CD4-positive, alpha-beta T cell treated with Interleukin-6 for 4 hours (primary cell): Measurements from ENCODE around the gene CCNY.
"Not testable (repeated sequence)": the region's sequence is repeated elsewhere in the genome, so short reads cannot be mapped to it uniquely, and the experiment has no call there.

Experiments used
- DNase-seq: peaks from one replicate; pipeline ENCODE4 v3.0.0-alpha.2; 2020; ENCODE audit warnings: mixed read lengths

CCNY gene

DNA sequence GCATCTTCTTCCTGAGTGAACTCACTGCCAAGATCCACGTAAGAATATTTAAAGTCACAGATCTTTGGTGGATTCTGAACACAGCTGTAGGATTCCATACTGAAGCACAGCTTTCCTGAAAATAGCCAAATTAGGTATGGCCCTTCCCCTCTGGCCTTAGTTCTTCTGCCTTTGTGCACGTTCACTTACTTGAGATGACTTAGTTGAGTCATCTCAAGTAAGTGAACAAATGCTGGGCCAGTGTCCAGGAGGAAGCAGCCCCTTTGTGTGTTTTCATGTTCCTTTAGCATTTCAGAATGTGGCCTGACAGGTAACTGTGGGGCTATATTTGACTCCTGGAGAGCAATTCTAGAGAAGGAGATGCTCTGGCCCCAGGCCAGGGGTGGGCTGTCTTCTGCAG lies 51.5 kb downstream of the CCNY start:
- DNase-seq, result no peak

DNA sequence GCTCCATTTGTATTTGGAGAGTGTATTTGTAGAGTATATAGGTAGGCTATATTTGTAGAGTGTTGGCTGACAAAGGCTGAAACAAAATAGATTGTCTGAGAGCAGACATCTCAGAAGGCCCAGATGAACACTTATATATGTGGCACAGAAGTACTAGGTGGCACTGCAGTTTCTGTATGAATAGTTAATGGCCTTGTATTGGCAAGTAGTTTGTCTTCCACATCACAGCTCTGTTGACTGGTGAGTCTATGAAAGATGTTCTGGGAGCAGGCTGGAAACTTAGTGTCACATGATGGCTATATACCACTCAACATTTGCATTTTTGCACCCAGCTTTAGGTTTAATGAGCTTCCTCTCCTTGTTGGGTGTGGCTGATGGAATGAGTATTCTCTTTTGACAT lies 51.9 kb downstream of the CCNY start:
- no peak for DNase-seq

DNA sequence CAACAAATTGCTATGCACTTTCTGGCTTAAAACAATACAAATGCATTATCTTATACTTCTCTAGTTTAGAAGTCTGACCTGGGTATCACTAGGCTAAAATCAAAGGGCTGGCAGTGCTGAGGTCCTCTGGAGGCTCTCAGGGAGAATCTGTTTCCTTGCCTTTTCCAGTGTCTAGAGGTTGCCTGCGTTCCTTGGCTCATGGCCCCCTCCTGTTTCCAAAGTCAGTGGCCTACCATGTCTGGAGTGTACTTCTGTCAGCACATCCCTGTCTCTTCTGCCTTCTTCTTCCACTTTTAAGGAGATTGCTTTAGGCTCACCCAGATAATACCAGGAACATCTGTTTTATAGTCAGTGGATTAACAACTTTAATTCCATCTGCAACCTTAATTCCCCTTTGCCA lies 52.4 kb downstream of the CCNY start:
- no peak for DNase-seq

DNA sequence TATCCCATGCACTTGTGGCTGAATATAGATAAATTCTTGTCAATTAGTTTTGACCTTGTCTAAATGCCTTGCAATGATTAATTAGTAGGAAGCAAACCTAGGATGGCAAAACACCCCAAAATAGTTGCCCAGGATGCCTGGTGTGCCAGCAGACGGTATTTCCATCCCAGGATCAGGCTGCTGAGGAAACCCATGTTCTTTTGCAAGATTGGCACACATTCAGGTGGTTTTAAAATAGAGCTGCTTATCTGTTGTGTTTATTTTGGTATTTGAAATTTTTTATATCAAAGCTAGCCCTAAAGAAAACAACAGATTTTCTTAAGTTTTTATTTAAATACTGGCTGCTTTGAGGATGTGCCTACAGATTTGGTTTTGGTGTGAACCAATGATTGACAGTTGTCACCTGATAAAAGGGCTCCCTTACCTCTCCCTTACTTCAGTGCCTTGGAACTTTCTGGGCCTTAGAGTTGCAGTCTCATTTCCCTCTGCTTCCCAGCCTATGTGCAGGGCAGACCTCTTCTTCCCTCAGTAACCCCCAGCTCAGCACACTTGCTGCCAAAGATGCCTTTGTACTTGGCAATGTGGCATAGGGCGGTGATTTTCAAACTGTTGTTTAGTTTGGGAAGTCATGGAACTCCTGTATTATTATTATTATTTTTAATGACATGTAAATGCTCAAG lies 54.0 kb downstream of the CCNY start:
- no peak for DNase-seq

DNA sequence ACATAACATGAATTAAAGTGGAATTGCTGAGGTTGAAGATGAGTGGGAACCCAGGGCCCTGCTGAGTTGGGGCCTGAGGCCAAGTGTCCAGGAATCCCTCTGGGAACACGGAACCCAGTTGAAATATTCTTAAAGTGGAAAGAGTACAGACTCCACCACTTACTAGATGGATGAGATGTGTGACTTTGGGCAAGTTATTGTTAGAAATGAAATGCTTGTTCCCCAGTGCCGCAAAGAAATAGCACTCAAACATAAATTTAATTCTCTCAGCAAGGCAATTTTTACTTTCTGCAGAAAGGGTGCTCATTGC lies 54.5 kb downstream of the CCNY start:
- DNase-seq, result no peak

DNA sequence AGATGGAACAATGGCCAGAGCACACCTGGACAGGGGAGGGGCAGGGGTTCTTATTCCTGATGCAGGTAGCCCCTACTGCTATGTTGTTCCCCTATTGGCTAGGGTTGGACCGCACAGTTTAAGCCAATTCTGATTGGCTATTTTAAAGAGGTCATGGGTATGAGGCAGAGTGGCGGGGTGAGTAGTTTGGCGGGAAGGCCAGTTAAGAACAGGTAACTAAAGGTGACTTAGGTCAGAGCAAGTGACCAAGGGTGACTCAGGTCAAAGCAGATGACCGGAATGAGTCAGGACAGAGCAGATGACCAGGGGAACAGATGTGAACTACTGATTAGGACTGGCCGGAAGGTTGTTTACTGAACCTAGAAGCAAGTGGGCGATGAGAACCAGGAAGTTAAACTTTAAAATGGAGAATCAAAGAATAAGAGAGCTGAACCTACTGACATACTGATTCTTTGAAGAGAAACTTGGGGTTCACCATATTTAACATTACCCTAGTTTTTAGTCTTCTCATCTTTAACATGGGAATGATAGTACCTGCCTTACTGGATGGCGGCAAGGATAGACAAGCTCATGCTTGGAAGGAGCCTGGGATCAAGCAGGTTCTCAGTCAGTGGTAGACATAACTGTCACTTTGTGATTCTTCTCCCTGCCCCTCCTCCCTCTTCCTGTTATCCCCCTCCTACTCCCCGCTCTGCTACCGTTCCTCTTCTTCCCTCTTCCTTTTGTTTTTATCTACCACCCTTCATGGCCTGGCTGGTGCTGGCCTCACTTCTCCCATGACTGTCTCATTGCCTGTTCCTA lies 55.0 kb downstream of the CCNY start:
- DNase-seq, result no peak

DNA sequence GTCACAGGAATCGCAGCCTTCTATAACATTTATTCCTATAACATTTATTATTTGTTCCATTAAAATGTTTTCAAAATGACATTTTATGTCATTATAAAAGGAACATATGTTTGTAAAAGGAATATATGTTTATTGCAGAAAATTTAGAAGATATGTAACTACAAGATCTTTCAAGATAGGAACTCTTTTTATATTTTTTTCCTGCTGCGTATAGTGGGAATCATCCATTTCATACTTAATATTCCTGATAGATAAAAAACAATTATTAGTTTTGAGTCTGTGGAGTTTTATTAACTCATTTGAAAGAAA lies 55.6 kb downstream of the CCNY start:
- no peak for DNase-seq

DNA sequence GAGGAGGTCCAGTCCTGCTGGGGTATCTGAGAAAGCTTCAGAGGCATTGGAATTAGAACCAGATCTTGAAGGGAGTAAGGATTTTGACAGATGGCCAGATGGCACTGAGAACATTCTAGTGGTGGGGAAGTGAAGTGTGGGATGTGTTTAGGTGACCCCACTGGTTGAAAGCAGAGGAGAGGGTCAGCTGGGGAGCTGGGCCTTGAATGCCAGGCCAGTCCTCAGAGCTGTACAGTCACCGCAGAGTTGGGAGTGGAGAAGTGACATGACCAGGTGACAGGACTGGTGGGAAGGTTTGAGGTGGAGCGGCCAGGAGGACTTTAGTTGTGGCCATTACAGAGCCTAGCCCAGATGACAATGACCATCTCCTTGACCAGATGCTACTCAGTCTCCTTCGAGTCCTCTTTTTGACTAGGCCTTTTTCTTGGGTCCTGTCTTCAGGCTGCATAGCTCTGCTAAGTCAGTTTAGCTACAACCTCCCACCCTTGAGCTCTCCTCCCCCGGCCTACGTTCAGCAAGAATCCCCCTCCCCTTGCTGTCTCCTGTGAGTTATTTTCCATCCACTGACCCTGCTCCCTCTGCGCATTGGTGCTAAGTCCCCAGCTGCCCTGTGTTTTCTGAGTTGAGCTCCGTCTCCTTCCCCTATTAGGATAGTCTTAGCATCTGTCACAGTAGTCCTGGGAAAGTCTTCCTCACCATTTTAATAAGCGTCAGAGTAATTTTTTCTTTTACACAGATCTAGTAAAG lies 56.3 kb downstream of the CCNY start:
- no peak for DNase-seq

DNA sequence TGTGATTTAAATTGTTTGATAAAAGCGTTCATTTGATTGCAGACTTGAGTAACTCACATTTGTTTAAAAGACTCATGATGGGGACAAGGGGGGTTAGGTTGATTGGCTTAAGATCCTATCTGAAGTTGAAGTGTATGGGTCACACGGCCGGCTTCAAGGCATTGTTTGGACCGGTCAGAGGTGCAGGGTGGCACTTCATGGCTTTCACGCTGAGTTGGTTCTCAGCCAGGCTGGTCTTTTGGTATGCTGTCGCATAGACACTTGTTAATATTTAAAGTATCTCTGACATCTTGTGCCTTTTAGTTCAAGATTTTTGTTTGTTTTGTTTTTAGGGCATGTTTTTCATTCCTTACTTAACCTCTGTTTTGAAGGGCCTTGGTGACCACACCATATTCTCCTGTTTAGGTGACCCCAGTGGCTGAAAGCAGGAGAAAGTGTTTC lies 58.1 kb downstream of the CCNY start:
- no peak for DNase-seq

DNA sequence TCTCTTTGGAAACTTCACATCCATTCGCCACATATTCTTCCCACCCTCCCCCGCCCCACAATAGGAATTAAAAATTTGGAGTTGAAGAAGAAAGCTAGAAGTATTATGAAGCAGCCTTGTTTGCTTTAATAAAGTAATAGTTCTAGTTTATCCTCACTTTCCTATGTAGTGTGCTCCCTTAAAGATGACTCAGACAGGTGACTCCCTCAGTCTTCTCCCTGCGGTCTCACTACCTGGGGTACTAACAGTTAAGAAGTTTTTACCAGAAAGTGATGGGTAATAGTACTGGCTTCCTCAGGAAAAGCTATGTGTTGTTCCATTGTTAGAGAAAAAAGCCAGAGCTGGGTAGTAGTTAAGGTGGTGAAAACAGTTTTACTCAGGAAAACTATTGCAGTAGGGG lies 58.6 kb downstream of the CCNY start:
- no peak for DNase-seq

DNA sequence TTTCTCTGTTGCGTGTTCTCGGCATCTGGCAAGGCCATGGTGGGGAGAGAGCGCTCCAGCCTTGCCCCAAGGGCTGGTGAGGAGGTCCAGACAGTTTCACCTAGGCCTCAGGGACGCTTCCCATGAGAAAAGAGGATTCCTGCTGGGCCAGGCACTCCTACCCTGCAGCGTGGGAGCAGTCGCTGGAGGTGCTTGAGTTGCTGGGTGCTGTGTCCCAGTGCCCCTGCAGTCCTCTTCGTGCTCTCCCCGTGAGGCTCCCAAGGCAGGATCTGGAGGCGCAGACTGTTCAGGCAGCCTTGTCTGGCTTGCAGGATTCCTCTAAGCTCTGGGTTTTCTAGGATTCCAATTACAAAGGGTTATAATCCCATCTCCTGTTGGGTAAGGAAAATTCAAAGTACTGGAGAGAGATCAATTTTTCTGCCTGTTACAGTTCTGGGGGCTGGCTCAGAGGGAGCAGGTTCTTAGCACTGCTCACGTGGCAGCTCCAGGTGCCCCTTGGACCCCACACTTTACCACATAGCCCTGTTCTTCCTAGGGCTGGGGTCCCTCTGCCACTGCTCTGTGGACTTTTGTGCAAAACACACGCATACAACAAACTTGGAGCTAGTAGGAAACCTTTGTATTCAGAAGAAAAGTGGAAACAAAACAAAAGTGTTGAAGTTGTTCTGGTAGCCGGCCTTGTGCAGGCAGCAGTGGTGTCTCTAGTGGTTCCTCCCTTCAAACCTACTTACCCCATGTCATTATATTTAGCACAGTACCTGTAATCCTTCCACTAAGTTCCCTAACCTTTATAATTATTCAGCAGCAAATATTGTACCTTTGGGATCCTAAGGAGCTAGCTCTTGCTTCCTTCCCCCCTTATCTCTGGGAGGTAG lies 60.5 kb downstream of the CCNY start:
- no peak for DNase-seq

DNA sequence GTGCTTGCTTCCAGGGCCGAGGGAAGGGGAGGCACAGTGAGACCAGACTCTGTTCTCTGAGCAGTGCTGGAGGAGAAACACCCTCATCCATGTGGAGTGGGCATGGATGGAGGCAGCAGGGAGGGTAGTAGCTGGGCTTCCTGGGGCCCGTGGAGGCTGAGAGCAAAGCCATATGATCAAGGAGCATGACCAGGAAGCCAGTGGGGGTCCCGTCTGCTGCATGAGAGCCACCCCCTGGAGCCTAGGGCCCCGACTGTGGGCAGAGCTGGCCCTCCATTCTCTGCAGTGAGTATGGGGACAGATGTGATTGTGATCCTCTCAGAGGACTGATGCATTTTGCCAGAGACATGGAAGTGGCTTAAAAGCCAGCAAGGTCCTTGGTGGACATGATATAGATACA lies 61.6 kb downstream of the CCNY start:
- no peak for DNase-seq

DNA sequence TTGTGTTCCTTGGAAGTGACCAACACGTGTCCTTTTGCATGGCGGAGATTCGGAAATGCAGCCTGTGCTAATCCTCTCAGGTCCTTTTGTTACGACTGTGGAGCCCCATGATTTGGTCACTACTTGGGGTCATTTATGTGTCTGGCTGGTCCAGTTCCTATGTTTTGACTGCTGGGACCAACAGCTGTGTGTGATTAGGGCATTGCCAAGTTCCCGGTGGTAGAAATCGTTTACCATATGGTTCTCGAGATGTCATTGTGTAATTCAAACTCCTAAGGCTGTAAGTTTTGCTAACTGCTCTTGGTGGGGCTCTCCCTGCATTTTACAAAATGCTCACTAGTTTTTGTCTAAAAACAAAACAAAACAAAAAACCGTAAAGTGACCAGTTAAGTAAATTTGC lies 62.0 kb downstream of the CCNY start:
- no peak for DNase-seq

DNA sequence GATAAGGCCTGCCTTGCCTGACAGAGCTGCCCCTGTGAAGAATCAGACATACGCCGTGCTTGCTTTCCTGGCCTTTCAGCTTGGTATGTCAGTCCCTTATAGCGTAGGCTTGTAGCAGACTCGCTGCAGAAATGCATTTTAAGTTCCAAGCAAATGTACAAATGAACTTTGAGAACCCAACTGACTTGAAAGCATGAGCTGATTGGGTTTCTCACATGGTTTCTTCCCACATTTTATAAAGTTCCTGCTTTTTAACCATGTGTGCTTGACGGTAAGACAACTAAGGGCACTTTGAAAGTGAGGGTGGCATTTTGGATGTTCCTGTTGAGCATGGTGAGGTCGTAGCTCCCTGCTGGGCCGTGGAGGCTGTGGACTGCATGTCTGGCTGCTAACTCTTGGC lies 62.6 kb downstream of the CCNY start:
- no peak for DNase-seq

DNA sequence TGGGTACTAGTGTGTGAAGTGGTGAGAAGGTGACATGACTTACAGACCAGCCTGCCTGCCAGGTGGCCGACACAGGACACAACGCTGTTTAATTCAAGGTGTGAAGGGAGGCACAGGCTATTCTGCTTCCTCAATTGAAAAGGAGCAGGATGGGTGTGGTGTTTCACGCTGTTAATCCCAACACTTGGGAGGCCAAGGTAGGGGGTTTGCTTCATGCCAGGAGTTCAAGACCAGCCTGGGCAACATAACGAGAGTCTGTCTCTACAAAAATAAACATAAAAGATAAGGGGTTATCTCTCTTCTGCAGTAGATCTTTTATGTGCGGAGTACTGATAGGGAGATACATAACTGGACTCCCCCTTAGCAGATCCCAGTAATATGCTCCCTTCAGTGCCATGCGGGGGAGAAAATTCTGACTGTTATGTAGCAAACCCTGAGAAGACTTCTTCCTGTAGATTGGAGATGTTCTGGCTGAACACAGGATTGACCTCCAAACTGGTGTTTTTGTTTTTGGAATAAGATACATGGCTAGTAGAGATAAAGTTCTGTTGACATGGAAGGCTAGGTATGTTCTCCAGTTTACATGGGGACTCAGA lies 63.2 kb downstream of the CCNY start:
- DNase-seq, result no peak

DNA sequence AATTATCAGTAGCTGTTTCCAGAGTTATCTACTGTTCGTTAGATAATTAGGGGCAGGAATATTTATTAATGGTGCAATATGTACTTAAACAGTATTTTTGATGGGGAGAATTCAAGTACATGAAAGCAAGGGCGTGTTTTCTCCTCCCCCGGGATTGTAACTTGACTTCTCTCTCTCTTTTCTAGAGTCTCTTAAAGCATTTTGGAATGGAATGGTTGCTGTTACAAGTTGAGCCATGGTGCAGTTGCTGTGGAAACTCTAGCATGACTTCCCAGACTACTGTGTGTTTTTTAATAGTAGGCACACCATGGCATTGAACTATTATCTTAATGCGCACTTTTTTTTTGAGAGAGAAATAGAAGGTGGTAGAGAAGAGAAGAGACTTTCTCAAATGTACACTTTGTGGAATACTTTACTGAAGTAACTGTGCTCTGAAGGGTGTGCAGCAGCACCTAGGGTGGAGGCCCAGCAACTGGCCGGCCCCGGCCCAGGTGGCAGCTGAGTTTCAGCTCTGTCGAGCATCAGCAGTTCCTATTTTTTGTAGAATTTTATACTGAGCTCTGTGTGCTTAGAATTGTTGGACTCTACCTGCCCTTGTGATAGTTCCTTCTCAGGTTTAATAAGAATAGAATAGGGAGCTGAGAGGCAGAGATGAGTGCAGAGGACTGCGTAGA lies 64.4 kb downstream of the CCNY start:
- DNase-seq, result no peak

DNA sequence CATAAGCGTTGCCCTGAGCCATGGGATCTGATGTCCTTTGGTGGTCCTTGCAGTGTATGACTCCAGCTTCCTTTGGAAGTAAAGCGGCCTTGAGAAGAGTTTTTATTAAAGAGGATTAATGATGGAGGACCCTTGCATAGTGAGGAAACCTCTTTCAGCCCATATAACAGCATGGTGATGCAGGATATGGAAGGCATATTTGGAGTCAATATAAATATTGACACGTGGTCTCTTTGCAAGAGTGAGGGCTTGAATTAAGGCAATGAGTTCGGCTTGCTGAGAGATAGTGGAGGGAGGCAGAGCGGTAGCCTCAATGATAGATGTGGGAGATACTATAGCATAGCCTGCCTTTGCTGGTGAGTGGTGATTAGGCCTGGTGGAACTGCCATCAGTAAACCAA lies 67.2 kb downstream of the CCNY start:
- not testable (repeated sequence) for DNase-seq

DNA sequence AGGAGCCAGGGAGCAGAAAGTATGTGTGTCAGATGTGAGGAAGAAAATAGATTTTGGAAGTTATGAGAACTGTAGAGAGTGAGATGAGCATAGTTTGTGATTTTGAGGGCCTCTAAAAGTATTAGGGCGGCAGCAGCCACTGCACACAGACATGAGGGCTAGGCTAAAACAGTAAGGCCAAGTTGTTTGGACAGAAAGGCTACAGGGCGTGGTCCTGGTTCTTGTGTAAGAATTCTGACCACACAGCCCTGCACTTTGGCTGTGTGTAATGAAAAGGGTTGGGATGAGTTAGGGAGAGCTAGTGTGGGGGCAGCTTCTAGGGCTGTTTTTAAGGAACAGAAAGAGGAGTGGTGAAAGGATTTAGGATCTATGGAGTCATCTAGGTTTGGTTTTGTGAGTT lies 67.8 kb downstream of the CCNY start:
- DNase-seq, result not testable (repeated sequence)

DNA sequence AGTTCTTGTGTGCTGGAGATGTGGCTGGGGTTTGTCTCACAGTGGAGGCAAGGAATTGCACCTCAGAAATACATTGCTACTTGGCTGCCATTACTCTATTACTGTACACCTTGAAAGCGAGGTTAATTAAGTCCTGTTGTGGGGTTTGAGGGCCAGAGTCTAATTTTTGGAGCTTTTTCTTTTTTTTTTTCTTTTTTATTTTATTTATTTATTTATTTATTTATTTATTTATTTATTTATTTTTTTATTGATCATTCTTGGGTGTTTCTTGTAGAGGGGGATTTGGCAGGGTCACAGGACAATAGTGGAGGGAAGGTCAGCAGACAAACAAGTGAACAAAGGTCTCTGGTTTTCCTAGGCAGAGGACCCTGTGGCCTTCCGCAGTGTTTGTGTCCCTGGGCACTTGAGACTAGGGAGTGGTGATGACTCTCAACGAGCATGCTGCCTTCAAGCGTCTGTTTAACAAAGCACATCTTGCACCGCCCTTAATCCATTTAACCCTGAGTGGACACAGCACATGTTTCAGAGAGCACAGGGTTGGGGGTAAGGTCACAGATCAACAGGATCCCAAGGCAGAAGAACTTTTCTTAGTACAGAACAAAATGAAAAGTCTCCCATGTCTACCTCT lies 69.8 kb downstream of the CCNY start:
- not testable (repeated sequence) for DNase-seq

DNA sequence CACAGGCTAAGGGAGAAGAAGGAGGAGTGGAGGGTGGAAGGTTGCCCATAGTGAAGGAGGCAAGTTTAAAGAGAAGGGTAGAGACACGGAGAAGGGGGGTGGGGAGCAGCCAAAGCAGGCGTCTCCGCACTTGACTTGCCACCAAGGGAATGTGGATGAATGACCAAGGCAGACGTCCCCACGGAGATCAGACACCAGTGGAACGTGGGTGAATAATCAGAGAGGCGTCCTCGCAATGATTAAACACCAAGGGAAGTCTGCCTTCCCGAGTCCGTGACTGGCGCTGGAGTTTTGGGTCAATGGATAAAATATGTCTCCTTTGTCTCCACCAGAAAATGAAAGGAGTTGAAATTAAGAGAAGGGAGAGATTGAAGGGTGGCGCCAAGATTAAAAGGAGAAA lies 71.4 kb downstream of the CCNY start:
- not testable (repeated sequence) for DNase-seq

DNA sequence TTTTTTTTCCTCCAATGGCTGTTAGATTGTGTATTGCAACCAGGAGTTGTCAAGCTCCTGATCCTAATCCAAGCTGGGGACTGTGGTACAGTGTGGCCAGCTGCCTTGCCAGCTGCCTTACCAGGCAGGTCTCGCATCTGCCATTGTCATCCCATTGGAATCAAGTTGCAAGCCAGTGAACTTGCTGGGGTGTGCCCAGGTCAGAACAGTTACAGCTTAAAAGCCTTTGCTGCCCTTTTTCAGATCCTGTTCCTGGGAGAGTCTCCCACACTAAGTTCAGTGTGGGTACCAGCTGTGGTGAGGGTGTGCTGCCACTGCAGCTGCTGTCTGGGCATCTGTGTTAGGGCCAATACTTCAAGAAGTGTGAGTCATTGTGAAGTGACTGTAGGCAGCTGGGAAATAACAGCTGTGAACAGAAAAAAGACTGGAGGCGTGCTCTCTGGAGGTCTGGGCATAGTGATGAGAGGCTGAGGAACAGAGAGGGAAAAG lies 72.8 kb downstream of the CCNY start:
- peak; percentile 36 for DNase-seq

DNA sequence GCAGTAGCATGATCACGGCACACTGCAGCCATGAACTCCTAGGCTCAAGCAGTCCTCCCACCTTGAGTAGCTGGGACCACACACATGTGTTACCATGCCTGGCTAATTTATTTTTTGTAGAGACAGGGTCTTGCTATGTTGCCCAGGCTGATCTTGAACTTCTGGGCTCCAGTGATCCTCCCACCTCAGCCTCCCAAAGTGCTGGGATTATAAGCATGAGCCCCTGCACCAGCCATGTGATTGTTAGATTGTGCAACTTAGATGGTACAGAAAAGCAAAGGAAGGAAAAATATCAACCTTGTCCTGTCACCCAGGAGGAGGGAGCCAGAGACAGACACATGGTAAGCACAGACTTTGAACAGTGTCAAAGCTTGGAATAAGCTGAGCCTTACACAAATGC lies 73.5 kb downstream of the CCNY start:
- DNase-seq, result no peak
